ENCODE measurements around the gene ACYP2.

GRCh38 chr2:54329482-54330161 lies 214.2 kb downstream of the ACYP2 start:
- TF ChIP-seq CTCF (IDR thresholded peaks at IDR 0.05) (no peak), EZH2 (IDR thresholded peaks at IDR 0.05; ENCODE audit: borderline replicate concordance, insufficient read depth, low read depth, low read length, poor library complexity, severe bottlenecking) (no peak)
